ENCODE measurements around the gene ADPRS. TPM values are rescaled to one million over a fixed set of nuclear protein-coding genes. Genes with fewer than 3 reads are reported as not detected.

The ADPRS gene
- total and polyA plus RNA-seq, 2 donors (not counting 3 experiments of a cell fraction or from before 2014, with no cell fraction given), result 32.9 to 48.1 TPM

- ChIA-PET POLR2A (interaction anchor here (1.6 kb wide), 1 partner anchor 9 kb away, joined by 3 read pairs; no protein-coding TSS in a partner anchor), CTCF (interaction anchor here (1.2 to 2.8 kb wide), 6 partner anchors 10 to 23 kb away, joined by 3 to 15 read pairs (median 6); no protein-coding TSS in a partner anchor)
- Histone ChIP-seq H4K20me1 (replicated peaks; ENCODE audit: control insufficient read depth, extremely low read depth, insufficient read depth, low read length) (no peaks in the 10 kb centered on the region), H3K4me2 (ENCODE audit: insufficient read depth, low read length) (no peak overlapping the region), H3K36me3 (ENCODE audit: control insufficient read depth in 2 of 2, extremely low read depth in 1 of 2, insufficient read depth in 2 of 2, low read length in 2 of 2) (no peaks in the 10 kb centered on the region), H3K4me1 (ENCODE audit: control insufficient read depth, extremely low read depth, insufficient read depth, low read length) (no peaks in the 10 kb centered on the region), H2AFZ (ENCODE audit: low read depth, low read length) (no peak overlapping the region), H3K27ac (ENCODE audit: insufficient read depth, low read depth, low read length) (no peak overlapping the region), H3K9me1 (replicated peaks; ENCODE audit: control insufficient read depth, extremely low read depth, insufficient read depth, low read length) (no peaks in the 10 kb centered on the region), H3K4me3 (replicated peaks in 1 of 3; ENCODE audit: insufficient read depth in 1 of 3, low read depth in 1 of 3, low read length in 3 of 3) (no peak overlapping the region), H3K79me2 (ENCODE audit: control insufficient read depth, insufficient read depth, low read length) (no peaks in the 10 kb centered on the region), H3K27me3 (ENCODE audit: control insufficient read depth in 2 of 2, insufficient read depth in 2 of 2, low read length in 2 of 2) (no peaks in the 10 kb centered on the region), H3K9me3 (replicated peaks; ENCODE audit: control insufficient read depth, insufficient read depth, low read length) (no peaks in the 10 kb centered on the region), H3K9ac (replicated peaks; ENCODE audit: extremely low read depth, insufficient read depth, low read length) (no peak overlapping the region)
- no peak for TF ChIP-seq MAX (IDR thresholded peaks at IDR 0.05; ENCODE audit: insufficient read depth, insufficient read length)
- no peak for TF ChIP-seq POLR2AphosphoS5 (IDR thresholded peaks at IDR 0.05; ENCODE audit: insufficient read depth, low read depth, low read length)
- no peak for TF ChIP-seq MYC (IDR thresholded peaks at IDR 0.05; ENCODE audit: low read depth, low read length)
- TF ChIP-seq EZH2 (IDR thresholded peaks at IDR 0.05; ENCODE audit: borderline replicate concordance, low read depth, low read length, severe bottlenecking), result no peak
- TF ChIP-seq FOS (IDR thresholded peaks at IDR 0.05; ENCODE audit: borderline replicate concordance, insufficient read depth, low read length), result no peak
- no peak for TF ChIP-seq JUN (IDR thresholded peaks at IDR 0.05; ENCODE audit: borderline replicate concordance, insufficient read depth, insufficient read length, low read depth)
- no TSS peak for BruUV-seq (replicated peaks)
- dilution Hi-C loops (cut with MboI; ENCODE audit: extremely low pct_ligation_motif_present, low sequenced_read_pairs) (no loop called here), intact Hi-C loops (cut with micrococcal nuclease) (no loop called here)
- FAIRE-seq (no peak), DNase-seq (ENCODE audit: low read depth, low spot score) (no peak)
Measured at GRCh38 chr1:36118447-36119204, 29.9 kb downstream of the ADPRS start.

- Histone ChIP-seq H3K4me2 (ENCODE audit: insufficient read depth, low read length) (no peak overlapping the region), H4K20me1 (replicated peaks; ENCODE audit: control insufficient read depth, extremely low read depth, insufficient read depth, low read length) (no peaks in the 10 kb centered on the region), H2AFZ (ENCODE audit: low read depth, low read length) (no peak overlapping the region), H3K9ac (replicated peaks; ENCODE audit: extremely low read depth, insufficient read depth, low read length) (no peak overlapping the region), H3K27me3 (ENCODE audit: control insufficient read depth in 2 of 2, insufficient read depth in 2 of 2, low read length in 2 of 2) (peaks cover 2 to 3% of the 10 kb centered on the region in 2 experiments), H3K36me3 (ENCODE audit: control insufficient read depth in 2 of 2, extremely low read depth in 1 of 2, insufficient read depth in 2 of 2, low read length in 2 of 2) (no peaks in the 10 kb centered on the region), H3K79me2 (ENCODE audit: control insufficient read depth, insufficient read depth, low read length) (no peaks in the 10 kb centered on the region), H3K9me1 (replicated peaks; ENCODE audit: control insufficient read depth, extremely low read depth, insufficient read depth, low read length) (no peaks in the 10 kb centered on the region), H3K4me3 (replicated peaks in 1 of 3; ENCODE audit: insufficient read depth in 1 of 3, low read depth in 1 of 3, low read length in 3 of 3) (no peak overlapping the region), H3K9me3 (replicated peaks; ENCODE audit: control insufficient read depth, insufficient read depth, low read length) (no peaks in the 10 kb centered on the region), H3K27ac (ENCODE audit: insufficient read depth, low read depth, low read length) (no peak overlapping the region), H3K4me1 (ENCODE audit: control insufficient read depth, extremely low read depth, insufficient read depth, low read length) (no peaks in the 10 kb centered on the region)
- DNase-seq (ENCODE audit: low read depth, low spot score), result no peak
- BruUV-seq (replicated peaks), result no TSS peak
- intact Hi-C loops (cut with micrococcal nuclease) (no loop called here), dilution Hi-C loops (cut with MboI; ENCODE audit: extremely low pct_ligation_motif_present, low sequenced_read_pairs) (no loop called here)
- no peak for TF ChIP-seq POLR2A (IDR thresholded peaks at IDR 0.05; ENCODE audit: low read depth, low read length)
- no peak for TF ChIP-seq FOS (IDR thresholded peaks at IDR 0.05; ENCODE audit: borderline replicate concordance, insufficient read depth, low read length)
- no peak for TF ChIP-seq JUN (IDR thresholded peaks at IDR 0.05; ENCODE audit: borderline replicate concordance, insufficient read depth, insufficient read length, low read depth)
- TF ChIP-seq GATA2 (IDR thresholded peaks at IDR 0.05; ENCODE audit: insufficient read depth, insufficient read length, low read depth, low read length), result no peak
- TF ChIP-seq MAX (IDR thresholded peaks at IDR 0.05; ENCODE audit: insufficient read depth, insufficient read length), result no peak
- TF ChIP-seq POLR2AphosphoS5 (IDR thresholded peaks at IDR 0.05; ENCODE audit: insufficient read depth, low read depth, low read length), result no peak
- TF ChIP-seq CTCF (IDR thresholded peaks at IDR 0.05; ENCODE audit: extremely low read depth in 1 of 2, insufficient read depth in 1 of 2, low read depth in 1 of 2, low read length in 2 of 2), result no peak
- no peak for TF ChIP-seq MYC (IDR thresholded peaks at IDR 0.05; ENCODE audit: low read depth, low read length)
- no peak for TF ChIP-seq EZH2 (IDR thresholded peaks at IDR 0.05; ENCODE audit: borderline replicate concordance, low read depth, low read length, severe bottlenecking)
- ChIA-PET POLR2A (interaction anchor here (1.6 kb wide), 1 partner anchor 8 kb away, joined by 3 read pairs; no protein-coding TSS in a partner anchor), CTCF (interaction anchor here (0.7 to 1.9 kb wide), 6 partner anchors 9 to 166 kb away, joined by 3 to 15 read pairs (median 4); no protein-coding TSS in a partner anchor)
- FAIRE-seq, result no peak
Measured at GRCh38 chr1:36119456-36119855, 30.8 kb downstream of the ADPRS start.

Measured in endothelial cell of umbilical vein (primary cell).